Amygdala (tissue), 56 donors: ENCODE measurements around the gene PSMB5.

Experiments
- DNase-seq, 56 donors: peaks; one replicate each; lab custom pipeline; 2025; lab: John Stamatoyannopoulos, UW

Gene PSMB5

GRCh38 chr14:23060536-23061260, 26.0 kb upstream of the PSMB5 start:
- no peak for DNase-seq

GRCh38 chr14:23058654-23059504, 24.2 kb upstream of the PSMB5 start:
- DNase-seq: no peak

GRCh38 chr14:23057757-23058653, 23.3 kb upstream of the PSMB5 start:
- DNase-seq: no peak

GRCh38 chr14:23056956-23057756, 22.5 kb upstream of the PSMB5 start, which contains the start of gene CDH24:
TSS of gene CDH24 (minus strand) at chr14:23057520. CDS start at chr14:23055733, 1,787 bp downstream.
- DNase-seq: no peak

- no peak for DNase-seq
Measured at GRCh38 chr14:23056145-23056955, 21.6 kb upstream of the PSMB5 start.

- DNase-seq: no peak
Measured at GRCh38 chr14:23055621-23056144, 21.0 kb upstream of the PSMB5 start.

- DNase-seq: no peak
Measured at GRCh38 chr14:23055147-23055550, 20.4 kb upstream of the PSMB5 start.

- no peak for DNase-seq
Measured at GRCh38 chr14:23054000-23054811, 19.5 kb upstream of the PSMB5 start.

GRCh38 chr14:23053426-23053825, 18.7 kb upstream of the PSMB5 start:
- no peak for DNase-seq

- DNase-seq: no peak
Measured at GRCh38 chr14:23052671-23053070, 18.0 kb upstream of the PSMB5 start.

- no peak for DNase-seq
Measured at GRCh38 chr14:23052182-23052623, 17.5 kb upstream of the PSMB5 start.

- no peak for DNase-seq
Measured at GRCh38 chr14:23051141-23052057, 16.7 kb upstream of the PSMB5 start.

GRCh38 chr14:23049011-23049410, 14.3 kb upstream of the PSMB5 start:
- no peak for DNase-seq

- DNase-seq: no peak
Measured at GRCh38 chr14:23047751-23048693, 13.3 kb upstream of the PSMB5 start.

- DNase-seq: no peak
Measured at GRCh38 chr14:23047034-23047634, 12.4 kb upstream of the PSMB5 start.
